Uterus (tissue), 4 donors: ENCODE results near the gene AKT2. TPM values are rescaled to one million over a fixed set of nuclear protein-coding genes. Genes with fewer than 3 reads are reported as not detected.

Experiments
- DNase-seq, 2 donors: peaks; one replicate each; pipeline ENCODE4 v3.0.0-alpha.2; 2019 to 2020
- H3K27ac ChIP-seq, 2 donors: fragments of 200-600 bp; sonication (generic); 1 replicate in 1 of 2; 2 replicates in 1 of 2; pipeline ENCODE4 v1.5.1; 2016 to 2018
- H3K27me3 ChIP-seq, 2 donors: fragments of 200-600 bp; sonication (generic); one replicate each; pipeline ENCODE4 v1.5.1; 2018 to 2019; ENCODE audit warnings: control low read depth in 1 of 2
- H3K36me3 ChIP-seq, 2 donors: fragments of 200-600 bp; sonication (generic); one replicate each; pipeline ENCODE4 v1.5.1; 2019; ENCODE audit warnings: control low read depth in 1 of 2
- H3K4me1 ChIP-seq, 2 donors: fragments of 200-600 bp; sonication (generic); one replicate each; pipeline ENCODE4 v1.5.1; 2018 to 2019; ENCODE audit warnings: control low read depth in 1 of 2
- H3K4me3 ChIP-seq, 2 donors: fragments of 200-600 bp; sonication (generic); 1 replicate in 1 of 2; 2 replicates in 1 of 2; pipeline ENCODE4 v1.5.1; 2018 to 2019; ENCODE audit warnings: mild to moderate bottlenecking in 1 of 2
- H3K9me3 ChIP-seq, 2 donors: fragments of 200-600 bp; sonication (generic); one replicate each; pipeline ENCODE4 v1.5.1; 2019; ENCODE audit warnings: control low read depth in 1 of 2
- CTCF ChIP-seq, 4 experiments: fragments of 200-600 bp in 2 of 4; fragments of 450-650 bp in 2 of 4; sonication (generic) in 2 of 4; IDR thresholded peaks; one replicate each; pipeline ENCODE4 v1.5.1; 2016 to 2019; ENCODE audit warnings: antibody characterized with exemption in 4 of 4, mild to moderate bottlenecking in 2 of 4, moderate library complexity in 1 of 4
- POLR2A ChIP-seq, 2 donors: fragments of 450-650 bp; IDR thresholded peaks; one replicate each; pipeline ENCODE4 v1.6.1; 2016; ENCODE audit warnings: antibody characterized with exemption in 2 of 2, mild to moderate bottlenecking in 1 of 2, moderate library complexity in 1 of 2
- intact Hi-C: fragments of 100-400 bp; cut with DNase I; formaldehyde crosslinking; loops from one replicate; pipeline ENCODE4 v1.15.1; 2023; ENCODE audit warnings: low total_unique reads
- total RNA-seq, 4 donors: library from RNA; depleted of rRNA in 3 of 4; stranded (reverse); fragments of >200 nt in 3 of 4; gene quantifications; one replicate each; pipeline versions ENCODE4 v1.1.0 to v1.2.4, GENCODE V29; 2014 to 2023
- donor health status: DM: yes; HTN: yes; CAD: no.

AKT2 gene
- total RNA-seq, 4 donors from 2014 or later: 32.6 to 177 (median 95.2) TPM

- no peaks in the 10 kb centered on the region for H3K4me1 ChIP-seq
- no peak overlapping the region for H3K4me3 ChIP-seq
- no peak for DNase-seq
- TF ChIP-seq CTCF (IDR thresholded peaks at IDR 0.05): no peak
- no peak for TF ChIP-seq POLR2A (IDR thresholded peaks at IDR 0.05)
- no peaks in the 10 kb centered on the region for H3K27me3 ChIP-seq
- no peaks in the 10 kb centered on the region for H3K9me3 ChIP-seq
- H3K36me3 ChIP-seq: no peaks in the 10 kb centered on the region
- H3K27ac ChIP-seq: no peak overlapping the region
- intact Hi-C loops: no loop called here
Measured at GRCh38 chr19:40262422-40262821, 22.7 kb downstream of the AKT2 start.

- no peak overlapping the region for H3K27ac ChIP-seq
- DNase-seq: no peak
- H3K9me3 ChIP-seq: no peaks in the 10 kb centered on the region
- H3K4me1 ChIP-seq: no peaks in the 10 kb centered on the region
- no peak overlapping the region for H3K4me3 ChIP-seq
- intact Hi-C loops: no loop called here
- H3K36me3 ChIP-seq: no peaks in the 10 kb centered on the region
- TF ChIP-seq CTCF (IDR thresholded peaks at IDR 0.05): no peak
- no peak for TF ChIP-seq POLR2A (IDR thresholded peaks at IDR 0.05)
- H3K27me3 ChIP-seq: no peaks in the 10 kb centered on the region
Measured at GRCh38 chr19:40261631-40262030, 23.5 kb downstream of the AKT2 start.

GRCh38 chr19:40257096-40257517 lies 28.0 kb downstream of the AKT2 start:
- H3K9me3 ChIP-seq: no peaks in the 10 kb centered on the region
- H3K27me3 ChIP-seq: no peaks in the 10 kb centered on the region
- H3K4me1 ChIP-seq: no peaks in the 10 kb centered on the region
- no peak overlapping the region for H3K4me3 ChIP-seq
- intact Hi-C loops: no loop called here
- no peaks in the 10 kb centered on the region for H3K36me3 ChIP-seq
- no peak overlapping the region for H3K27ac ChIP-seq
- no peak for TF ChIP-seq POLR2A (IDR thresholded peaks at IDR 0.05)
- no peak for TF ChIP-seq CTCF (IDR thresholded peaks at IDR 0.05)
- DNase-seq: no peak

- Histone ChIP-seq H3K36me3 (no peaks in the 10 kb centered on the region), H3K9me3 (no peaks in the 10 kb centered on the region), H3K4me3 (no peak overlapping the region), H3K27ac (no peak overlapping the region), H3K4me1 (no peaks in the 10 kb centered on the region), H3K27me3 (no peaks in the 10 kb centered on the region)
- TF ChIP-seq CTCF (IDR thresholded peaks at IDR 0.05): no peak
- no peak for TF ChIP-seq POLR2A (IDR thresholded peaks at IDR 0.05)
- DNase-seq: no peak
- intact Hi-C loops: no loop called here
Measured at GRCh38 chr19:40256512-40256911, 28.6 kb downstream of the AKT2 start.

GRCh38 chr19:40255619-40256166 lies 29.5 kb downstream of the AKT2 start:
- no peak for DNase-seq
- TF ChIP-seq CTCF (IDR thresholded peaks at IDR 0.05) (no peak), POLR2A (IDR thresholded peaks at IDR 0.05) (no peak)
- no peaks in the 10 kb centered on the region for H3K27me3 ChIP-seq
- no peaks in the 10 kb centered on the region for H3K36me3 ChIP-seq
- no peak overlapping the region for H3K4me3 ChIP-seq
- H3K4me1 ChIP-seq: no peaks in the 10 kb centered on the region
- intact Hi-C loops: no loop called here
- H3K9me3 ChIP-seq: no peaks in the 10 kb centered on the region
- H3K27ac ChIP-seq: no peak overlapping the region
